Colonic mucosa (tissue), 4 donors: ENCODE data around the gene CMSS1. TPM values are rescaled to one million over a fixed set of nuclear protein-coding genes. Genes with fewer than 3 reads are reported as not detected.

Experiments
- DNase-seq: peaks from one replicate; pipeline ENCODE4 v3.0.0-alpha.2; 2020
- H3K27ac ChIP-seq: fragments of 200-600 bp; one replicate; pipeline ENCODE4 v1.8.0; 2021
- H3K27me3 ChIP-seq: fragments of 200-600 bp; one replicate; pipeline ENCODE4 v1.8.0; 2021
- H3K36me3 ChIP-seq: fragments of 200-600 bp; one replicate; pipeline ENCODE4 v1.8.0; 2021
- H3K4me1 ChIP-seq: fragments of 200-600 bp; one replicate; pipeline ENCODE4 v1.8.0; 2021; ENCODE audit warnings: mild to moderate bottlenecking
- H3K4me3 ChIP-seq: fragments of 200-600 bp; one replicate; pipeline ENCODE4 v1.8.0; 2021
- H3K9ac ChIP-seq, 2 donors: one replicate each; pipeline ENCODE4 v1.7.0; 2013; ENCODE audit warnings: control low read depth in 2 of 2, low read depth in 2 of 2, low read length in 2 of 2
- H3K9me3 ChIP-seq: fragments of 200-600 bp; one replicate; pipeline ENCODE4 v1.8.0; 2021
- intact Hi-C: fragments of 100-400 bp; cut with DNase I; formaldehyde crosslinking; loops from one replicate; pipeline ENCODE4 v1.14.1; 2022
- total RNA-seq, 2 donors: library from RNA; stranded (reverse); fragmentation: NEBNext Ultra II Directional in 1 of 2; extraction: Animal tissue kit (Norgen Biotek cat#: 25700) in 1 of 2; gene quantifications; one replicate each; pipeline ENCODE4 v1.2.1, GENCODE V29; 2021
- TF ChIP-seq, protein P1 (sequence below): fragments of 200-600 bp; IDR thresholded peaks from one replicate; pipeline ENCODE4 v1.8.0; 2022; ENCODE audit warnings: antibody characterized with exemption, mild to moderate bottlenecking
- donor health status: healthy.
- donor health status: DM: no; HTN: no; CAD: no.
- donor health status: DM: no; HTN: no; CAD: no.

Gene CMSS1
- total RNA-seq, 2 donors from 2014 or later: 10.7 to 24.7 TPM

DNA sequence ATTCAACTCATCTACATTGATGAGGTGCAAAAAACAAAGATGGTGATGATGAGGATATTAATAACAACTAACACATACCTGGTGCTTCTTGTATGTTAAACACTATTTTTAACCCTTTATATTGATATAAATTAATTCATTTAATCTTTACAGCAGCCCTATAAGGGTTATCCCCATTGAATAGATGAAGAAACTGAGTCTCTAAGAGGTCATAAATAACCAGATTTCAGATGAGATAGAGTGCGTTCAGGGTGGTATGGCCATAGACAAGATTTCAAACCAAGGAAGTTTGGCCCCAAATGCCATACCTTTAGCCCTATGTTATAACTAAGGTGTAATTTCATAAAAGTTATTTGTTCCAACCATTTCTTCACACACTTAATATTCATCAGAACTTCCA, 82.6 kb downstream of the CMSS1 start:
- DNase-seq: no peak
- no peaks in the 10 kb centered on the region for H3K27me3 ChIP-seq
- no peaks in the 10 kb centered on the region for H3K36me3 ChIP-seq
- H3K9me3 ChIP-seq: no peaks in the 10 kb centered on the region
- no peak overlapping the region for H3K27ac ChIP-seq
- no peak overlapping the region for H3K9ac ChIP-seq
- H3K4me3 ChIP-seq: no peak overlapping the region
- intact Hi-C loops: no loop called here
- TF ChIP-seq, protein P1, sequence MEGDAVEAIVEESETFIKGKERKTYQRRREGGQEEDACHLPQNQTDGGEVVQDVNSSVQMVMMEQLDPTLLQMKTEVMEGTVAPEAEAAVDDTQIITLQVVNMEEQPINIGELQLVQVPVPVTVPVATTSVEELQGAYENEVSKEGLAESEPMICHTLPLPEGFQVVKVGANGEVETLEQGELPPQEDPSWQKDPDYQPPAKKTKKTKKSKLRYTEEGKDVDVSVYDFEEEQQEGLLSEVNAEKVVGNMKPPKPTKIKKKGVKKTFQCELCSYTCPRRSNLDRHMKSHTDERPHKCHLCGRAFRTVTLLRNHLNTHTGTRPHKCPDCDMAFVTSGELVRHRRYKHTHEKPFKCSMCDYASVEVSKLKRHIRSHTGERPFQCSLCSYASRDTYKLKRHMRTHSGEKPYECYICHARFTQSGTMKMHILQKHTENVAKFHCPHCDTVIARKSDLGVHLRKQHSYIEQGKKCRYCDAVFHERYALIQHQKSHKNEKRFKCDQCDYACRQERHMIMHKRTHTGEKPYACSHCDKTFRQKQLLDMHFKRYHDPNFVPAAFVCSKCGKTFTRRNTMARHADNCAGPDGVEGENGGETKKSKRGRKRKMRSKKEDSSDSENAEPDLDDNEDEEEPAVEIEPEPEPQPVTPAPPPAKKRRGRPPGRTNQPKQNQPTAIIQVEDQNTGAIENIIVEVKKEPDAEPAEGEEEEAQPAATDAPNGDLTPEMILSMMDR: no peak
- H3K4me1 ChIP-seq: no peaks in the 10 kb centered on the region

DNA sequence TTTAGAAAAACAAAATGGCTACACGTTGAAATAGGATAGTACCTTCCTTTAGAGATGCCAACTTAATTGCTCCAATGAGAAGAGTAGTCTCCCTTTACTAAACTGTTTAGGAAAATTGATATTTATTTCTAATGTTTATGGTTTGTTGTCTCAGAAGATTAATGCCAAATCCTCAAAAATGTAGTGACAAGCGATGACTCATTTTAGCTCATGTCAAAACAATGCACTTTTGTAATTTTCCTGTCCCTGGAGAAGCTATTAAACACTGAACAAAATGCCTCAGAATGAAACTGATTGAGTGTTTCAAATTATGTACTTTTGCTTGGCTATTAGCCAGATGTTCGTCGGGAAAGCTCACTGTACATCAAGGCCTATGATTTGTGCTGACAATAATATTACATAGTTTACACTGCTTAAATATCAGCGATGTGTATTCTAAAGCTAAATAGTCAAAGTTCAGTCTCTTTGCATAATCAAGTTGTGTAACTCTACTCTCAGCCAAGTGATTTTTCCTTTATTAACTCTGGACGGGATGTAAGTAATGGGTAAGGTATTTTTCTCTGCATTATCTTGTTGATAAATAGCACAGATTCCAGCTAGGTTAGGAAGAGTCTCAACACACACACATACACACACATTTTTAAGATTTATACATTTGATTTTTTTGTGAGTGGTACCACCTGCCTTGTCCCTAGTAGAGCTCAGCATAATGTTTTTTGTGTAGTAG, 83.7 kb downstream of the CMSS1 start:
- Histone ChIP-seq H3K27ac (peak overlapping the region; percentile 18), H3K9me3 (no peaks in the 10 kb centered on the region), H3K4me1 (no peaks in the 10 kb centered on the region), H3K9ac (no peak overlapping the region), H3K27me3 (no peaks in the 10 kb centered on the region), H3K4me3 (no peak overlapping the region), H3K36me3 (no peaks in the 10 kb centered on the region)
- intact Hi-C loops: no loop called here
- DNase-seq: no peak
- TF ChIP-seq, protein P1: no peak

DNA sequence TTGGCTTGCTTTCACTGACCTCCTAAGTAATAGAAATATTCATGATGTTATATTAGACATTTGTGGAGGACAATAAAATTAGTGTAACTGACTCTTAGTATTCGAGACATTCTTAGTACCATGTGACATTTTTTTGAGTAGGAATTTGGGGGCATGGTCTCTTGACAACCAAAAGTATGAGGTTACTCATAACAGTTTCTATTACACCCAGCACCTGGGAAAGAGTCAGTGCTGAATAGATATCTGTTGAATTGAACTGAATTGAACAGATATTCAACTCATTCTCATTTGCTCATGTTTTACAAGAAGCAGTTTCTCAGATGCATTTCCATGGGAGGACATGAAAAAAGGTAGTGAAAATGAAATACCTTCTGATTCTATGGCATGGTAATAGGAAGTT, 84.4 kb downstream of the CMSS1 start:
- Histone ChIP-seq H3K4me1 (no peaks in the 10 kb centered on the region), H3K9me3 (no peaks in the 10 kb centered on the region), H3K9ac (no peak overlapping the region), H3K36me3 (no peaks in the 10 kb centered on the region), H3K27me3 (no peaks in the 10 kb centered on the region), H3K27ac (no peak overlapping the region), H3K4me3 (no peak overlapping the region)
- DNase-seq: no peak
- intact Hi-C loops: no loop called here
- TF ChIP-seq, protein P1: no peak

DNA sequence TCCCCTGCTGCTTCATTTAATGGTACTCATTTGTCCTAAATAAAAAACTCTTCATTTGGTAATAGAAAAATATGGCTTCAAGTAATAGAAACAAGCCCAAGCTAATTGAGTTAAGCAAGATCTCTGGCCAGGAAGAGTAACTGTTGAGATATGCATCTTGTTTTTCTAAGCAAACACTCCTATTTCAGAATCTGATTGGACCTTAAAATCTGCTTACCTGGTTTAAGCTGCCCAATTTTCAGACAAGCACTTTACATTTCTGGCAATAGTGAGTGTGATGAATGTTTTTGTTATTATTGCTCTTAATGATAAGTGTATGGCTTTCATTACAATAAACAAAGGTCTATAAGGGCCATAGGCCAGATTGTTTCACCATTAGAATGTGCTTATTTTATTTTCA, 86.2 kb downstream of the CMSS1 start:
- no peak overlapping the region for H3K9ac ChIP-seq
- no peak overlapping the region for H3K4me3 ChIP-seq
- no peaks in the 10 kb centered on the region for H3K27me3 ChIP-seq
- no peaks in the 10 kb centered on the region for H3K36me3 ChIP-seq
- H3K4me1 ChIP-seq: no peaks in the 10 kb centered on the region
- H3K9me3 ChIP-seq: no peaks in the 10 kb centered on the region
- H3K27ac ChIP-seq: no peak overlapping the region
- TF ChIP-seq, protein P1: no peak
- intact Hi-C loops: no loop called here
- no peak for DNase-seq

DNA sequence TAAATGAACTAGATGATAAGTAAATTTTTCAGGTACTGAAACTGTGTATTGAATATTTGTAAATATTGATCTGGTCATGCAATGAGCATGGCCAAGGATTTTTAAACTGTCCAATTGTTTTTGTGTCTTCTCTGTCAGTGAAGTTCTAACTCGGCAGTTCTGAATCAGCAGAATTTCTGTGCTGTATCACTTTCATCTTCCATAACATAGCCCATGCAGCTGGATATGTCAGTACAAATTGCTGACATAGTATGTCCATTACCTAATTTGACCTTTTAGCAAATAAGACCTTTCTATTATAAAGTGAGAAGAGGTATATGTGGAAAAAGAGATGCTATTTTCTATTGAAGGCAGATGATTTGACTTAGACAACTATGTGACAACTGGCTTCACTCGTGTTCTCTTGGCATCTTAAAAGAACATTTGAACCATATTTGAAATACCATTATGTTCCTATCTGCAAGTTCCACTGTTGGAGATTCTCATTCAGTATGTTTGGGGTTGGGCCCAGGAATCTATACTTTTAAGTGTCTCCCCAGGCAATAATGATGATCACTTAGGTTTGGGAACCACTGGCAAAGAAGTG, 90.4 kb downstream of the CMSS1 start:
- intact Hi-C loops: no loop called here
- Histone ChIP-seq H3K4me3 (no peak overlapping the region), H3K9ac (no peak overlapping the region), H3K4me1 (no peaks in the 10 kb centered on the region), H3K36me3 (no peaks in the 10 kb centered on the region), H3K9me3 (no peaks in the 10 kb centered on the region), H3K27me3 (no peaks in the 10 kb centered on the region), H3K27ac (no peak overlapping the region)
- TF ChIP-seq, protein P1: no peak
- no peak for DNase-seq
